GM21390 (cell line): Measurements from ENCODE around the gene KIAA0825.
"Not testable (repeated sequence)": the region's sequence is repeated elsewhere in the genome, so short reads cannot be mapped to it uniquely, and the experiment has no call there.

ENCODE experiments used
- ATAC-seq: cut with Tn5 transposase; IDR thresholded peaks from one replicate; pipeline ENCODE4 v1.9.1; 2021; ENCODE audit not compliant: unreplicated experiment

KIAA0825 gene

DNA sequence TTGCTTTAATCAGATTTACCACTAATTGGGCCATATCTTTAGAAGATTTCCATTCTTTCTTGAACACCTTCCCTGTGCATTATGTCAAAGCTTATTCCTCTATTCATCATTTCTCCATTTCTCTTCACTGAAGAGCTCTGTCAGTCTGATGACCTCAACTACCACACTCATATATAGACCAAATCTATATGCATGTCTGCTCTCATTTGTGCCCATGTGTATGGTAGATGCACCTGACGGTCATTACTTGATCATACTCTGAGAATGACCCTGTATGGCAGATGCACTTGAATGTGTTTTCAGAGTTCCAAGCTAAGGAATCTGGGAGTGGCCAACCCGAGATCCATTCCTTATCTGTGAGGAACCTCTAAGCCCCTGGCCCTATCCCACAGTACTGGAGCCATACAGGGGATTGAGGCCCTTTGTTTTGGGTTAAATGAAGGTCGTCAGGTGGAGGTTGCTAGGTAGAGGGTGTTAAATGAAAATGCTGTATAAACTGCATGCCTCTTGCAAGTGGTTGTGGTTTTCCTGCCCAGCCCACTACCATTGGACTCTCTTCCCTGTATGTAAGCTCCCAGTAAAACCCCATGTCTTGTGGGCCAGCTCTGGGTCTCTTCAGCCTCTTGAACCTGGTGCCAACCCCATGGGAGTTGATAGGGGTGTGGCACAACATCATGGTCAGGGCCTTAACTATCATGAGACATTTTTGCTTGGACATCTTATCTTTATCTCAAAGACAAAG is 229.5 kb downstream of the KIAA0825 start:
- ATAC-seq = no peak

DNA sequence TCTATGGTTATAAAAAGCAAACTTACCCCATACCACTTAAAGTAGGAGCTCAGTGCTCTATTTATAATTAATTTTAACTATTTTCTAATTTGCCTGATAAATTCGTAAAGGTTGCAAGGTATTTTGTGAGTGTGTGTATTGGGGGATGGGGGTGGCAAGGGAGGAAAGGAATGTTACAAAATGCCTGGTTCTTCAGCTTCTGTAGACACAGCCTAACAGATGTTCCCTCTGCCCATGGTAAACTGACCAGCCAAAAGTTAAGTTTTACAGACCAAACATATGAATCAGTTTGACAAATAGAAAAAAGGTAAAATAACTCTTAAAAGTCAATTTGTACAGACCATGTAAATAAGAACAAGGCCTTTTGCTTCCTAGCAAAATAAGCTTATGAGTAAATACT is 232.6 kb downstream of the KIAA0825 start:
- ATAC-seq = no peak

DNA sequence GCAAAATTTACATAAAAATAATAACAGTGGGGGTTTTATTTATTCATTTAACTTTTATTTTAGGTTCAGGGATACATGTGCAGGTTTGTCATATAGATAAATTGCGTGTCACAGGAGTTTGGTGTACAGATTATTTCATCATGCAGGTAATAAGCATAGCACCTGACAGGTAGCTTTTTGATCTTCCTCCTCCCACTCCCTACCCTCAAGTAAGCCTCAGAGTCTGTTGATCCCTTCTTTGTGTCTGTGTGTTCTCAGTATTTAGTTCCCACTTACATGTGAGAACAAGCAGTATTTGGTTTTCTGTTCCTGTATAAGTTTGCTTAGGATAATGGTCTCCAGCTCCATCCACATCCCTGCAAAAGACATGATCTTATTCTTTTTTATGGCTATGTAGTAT is 240.3 kb downstream of the KIAA0825 start:
- ATAC-seq = no peak

DNA sequence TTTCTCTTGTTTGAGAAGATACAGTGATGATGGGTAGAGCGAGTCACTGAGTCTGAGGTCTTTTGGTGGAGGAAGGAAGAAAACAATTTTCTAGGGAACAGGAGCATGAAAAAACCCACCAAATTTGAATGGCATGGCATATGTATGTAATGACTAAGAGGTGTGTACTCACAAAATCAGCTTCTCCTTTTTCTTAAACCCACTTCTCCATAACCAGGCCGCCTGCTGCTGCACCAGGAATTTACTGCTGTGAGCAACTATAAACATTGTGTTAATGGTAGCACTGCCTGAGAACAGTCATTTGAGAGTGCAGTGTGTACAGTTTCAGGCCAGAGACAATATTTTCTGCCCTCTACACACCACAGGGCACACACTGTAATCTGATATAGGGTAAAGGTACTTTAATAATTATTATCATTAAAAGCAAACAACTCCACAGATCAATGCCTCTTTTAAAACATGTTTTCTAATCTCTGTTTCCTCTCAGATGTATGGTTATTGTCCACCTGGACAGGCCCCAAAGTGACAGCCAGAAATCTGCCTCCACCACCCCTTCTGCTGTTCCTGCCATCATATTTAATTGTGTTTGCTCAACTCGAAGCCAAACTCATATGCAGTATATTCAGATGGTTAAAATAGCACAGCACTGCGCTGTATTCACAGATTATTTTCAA is 241.6 kb downstream of the KIAA0825 start:
- no peak for ATAC-seq

DNA sequence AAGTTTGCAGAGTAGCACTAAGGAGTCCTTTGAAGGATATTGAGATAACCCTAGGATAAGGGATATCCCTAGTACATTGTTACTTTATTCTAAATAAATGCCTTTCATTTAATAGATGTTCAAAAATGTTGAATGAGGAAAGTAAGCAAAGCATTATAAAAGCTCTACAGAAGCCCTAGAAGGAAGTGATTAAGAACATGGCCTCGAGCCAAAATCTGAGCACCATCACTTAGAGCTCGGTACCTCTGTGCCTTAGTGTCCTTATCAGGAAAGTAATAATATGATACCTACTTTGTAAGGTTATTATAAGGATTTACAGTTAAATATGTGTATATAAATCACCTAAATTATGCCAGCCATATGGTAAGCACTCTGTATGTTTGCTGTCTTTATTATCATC is 242.6 kb downstream of the KIAA0825 start:
- no peak for ATAC-seq

DNA sequence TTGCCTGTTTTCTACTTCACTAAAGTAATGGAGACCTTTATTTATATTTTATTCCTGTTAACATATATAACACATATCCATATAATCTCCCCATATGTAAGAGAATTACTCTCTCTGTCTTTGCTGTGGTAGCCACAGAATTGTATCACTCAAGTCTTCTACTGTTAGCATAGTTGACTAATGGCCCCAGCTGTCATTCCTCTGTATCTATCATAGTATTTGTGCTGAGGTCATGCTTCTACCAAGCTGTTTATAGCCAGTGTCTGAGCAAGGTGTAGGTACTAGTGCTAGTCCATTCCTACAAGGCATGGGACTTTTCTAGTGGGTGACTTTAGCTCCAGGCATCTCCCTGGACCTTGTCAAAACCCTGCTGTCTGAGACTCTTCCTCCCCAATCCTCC is 244.1 kb downstream of the KIAA0825 start:
- no peak for ATAC-seq

DNA sequence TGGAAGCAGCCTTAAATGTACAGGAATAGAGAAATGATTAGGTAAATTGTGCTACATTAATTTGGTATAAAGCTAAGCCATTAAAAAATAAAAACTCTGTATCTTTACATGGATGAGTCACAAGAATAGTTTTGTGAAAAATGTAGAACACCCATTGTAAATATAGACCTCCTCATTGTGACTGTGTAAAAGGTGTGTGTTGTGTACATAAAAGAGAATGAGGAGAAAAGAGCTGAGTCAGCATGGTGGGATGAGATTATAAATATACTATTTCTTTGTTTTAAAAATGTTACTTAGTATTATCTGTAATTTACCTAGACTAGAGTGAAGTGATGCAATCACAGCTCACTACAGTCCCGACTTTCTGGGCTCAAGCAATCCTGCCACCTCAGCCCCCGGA is 250.5 kb downstream of the KIAA0825 start:
- ATAC-seq = no peak

DNA sequence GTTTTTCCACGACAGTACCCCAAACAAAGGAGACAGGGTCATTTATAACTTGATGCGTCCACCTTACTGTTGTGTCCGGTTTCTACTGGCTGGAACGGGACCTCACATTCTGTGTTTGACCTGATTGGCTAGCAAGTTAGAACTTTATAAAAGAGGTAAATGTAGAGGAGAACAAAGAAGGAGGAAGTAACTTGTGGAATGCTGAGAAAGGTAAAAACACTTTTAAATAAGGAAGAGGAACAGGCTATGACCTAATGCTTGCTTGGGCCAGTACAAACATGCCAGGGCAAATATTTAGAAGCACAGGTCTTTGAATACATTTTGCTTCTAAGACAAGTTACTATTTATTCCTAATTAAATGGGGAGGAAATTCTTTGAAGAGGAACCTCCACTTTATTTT is 251.6 kb downstream of the KIAA0825 start:
- no peak for ATAC-seq

DNA sequence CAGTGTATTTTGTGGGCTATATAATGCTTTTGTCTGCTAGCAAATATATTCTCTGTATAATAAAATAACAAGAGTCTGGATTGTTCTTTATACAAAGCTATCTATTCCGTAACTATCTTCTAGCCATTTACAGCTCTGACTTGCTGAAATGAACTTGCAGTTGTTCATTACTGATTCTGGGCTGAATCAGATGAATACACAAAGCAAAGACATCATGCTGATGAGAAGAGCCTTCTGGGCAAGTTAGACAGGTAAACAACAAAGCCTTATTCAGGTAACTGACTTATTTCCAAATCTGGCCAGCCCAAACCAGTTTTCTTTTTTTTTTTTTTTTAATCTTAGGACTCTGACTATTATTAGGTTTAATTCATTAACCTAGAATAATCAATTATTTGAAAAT is 255.5 kb downstream of the KIAA0825 start:
- ATAC-seq = no peak

DNA sequence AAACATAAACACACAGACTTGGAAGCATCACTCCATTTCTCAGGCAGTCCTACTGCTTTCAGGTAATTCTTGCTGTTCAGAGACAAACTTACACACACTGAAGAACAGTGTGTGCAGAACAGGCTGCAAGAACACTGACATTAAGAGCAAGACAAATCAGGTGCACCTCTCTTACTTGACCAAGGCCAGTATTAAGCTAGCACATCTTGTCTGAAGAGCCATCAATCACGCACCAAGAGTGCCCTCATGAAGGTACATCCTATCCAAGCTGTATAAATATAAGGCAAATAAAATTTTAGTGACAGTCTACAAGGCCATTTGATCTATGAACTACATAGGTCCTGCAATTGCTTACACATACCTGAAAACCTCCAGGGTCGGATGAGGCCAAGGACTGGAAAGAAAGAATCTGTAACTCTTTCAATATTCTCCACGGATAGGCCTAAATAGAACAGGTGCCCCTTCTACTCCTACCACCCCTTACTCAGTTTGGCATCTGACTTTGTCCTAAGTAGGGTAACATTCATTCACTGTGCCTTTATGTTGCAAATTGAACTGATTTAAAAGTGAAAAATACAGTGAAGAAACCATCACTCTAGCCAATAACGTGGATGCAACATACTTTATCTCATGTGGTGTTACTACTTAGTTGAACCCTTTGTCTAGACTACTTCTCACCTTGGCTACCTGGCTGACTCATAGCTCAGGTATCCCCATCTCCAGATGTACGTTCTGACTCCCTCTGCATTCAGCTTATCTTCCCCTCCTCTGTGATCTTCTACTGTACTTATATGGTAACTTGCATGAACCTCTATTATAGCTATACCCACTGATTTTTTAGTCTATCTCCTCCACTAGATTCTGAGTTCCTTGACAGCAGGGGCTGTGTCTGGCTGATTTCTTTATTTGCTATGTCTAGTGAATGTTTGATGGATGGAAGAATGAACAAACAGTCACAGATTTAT is 256.3 kb downstream of the KIAA0825 start:
- ATAC-seq = no peak

DNA sequence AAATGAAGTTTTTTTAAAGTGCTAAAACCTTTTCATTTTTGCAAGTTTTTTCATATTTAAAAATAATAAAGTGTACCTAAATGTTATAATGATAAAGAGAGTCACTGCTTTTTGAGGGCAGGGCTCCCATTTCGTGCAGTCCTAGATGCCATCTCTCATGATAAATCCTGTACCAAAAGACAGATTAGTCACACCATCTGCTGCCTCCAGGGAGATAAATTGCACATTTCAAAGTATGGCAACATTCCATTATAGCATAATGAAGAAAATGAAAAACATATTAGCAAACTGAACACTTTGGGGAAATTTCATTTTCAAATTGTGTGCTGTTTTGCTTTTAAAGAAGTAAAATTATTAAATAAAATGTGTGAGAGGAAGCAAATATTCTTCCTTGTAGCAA is 257.2 kb downstream of the KIAA0825 start:
- no peak for ATAC-seq

DNA sequence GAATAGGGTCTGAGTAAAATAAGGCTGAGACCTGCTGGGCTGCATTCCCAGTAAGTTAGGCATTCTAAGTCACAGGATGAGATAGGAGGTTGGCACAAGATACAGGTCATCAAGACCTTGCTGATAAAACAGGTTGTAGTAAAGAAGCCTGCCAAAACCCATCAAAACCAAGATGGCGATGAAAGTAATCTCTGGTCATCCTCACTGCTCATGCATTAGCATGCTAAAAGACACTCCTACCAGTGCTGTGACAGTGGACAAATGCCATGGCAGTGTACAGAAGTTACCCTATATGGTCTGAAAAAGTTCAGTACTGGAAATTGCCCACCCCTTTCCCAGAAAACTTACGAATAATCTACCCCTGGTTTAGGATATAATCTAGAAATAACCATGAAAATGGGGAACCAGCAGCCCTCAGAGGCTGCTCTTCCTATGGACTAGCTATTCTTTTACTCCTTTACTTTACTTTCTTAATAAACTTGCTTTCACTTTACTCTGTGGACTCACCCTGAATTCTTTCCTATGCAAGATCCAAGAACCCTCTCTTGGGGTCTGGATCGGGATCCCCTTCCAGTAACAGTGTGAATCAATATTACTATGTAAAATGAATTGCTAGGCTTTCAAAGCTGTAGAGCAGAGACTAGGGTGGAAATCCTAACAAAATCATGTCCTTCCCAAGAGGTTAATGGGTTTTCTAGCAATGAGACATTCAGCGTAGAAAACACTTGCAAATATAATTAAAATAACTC is 257.8 kb downstream of the KIAA0825 start:
- no peak for ATAC-seq

DNA sequence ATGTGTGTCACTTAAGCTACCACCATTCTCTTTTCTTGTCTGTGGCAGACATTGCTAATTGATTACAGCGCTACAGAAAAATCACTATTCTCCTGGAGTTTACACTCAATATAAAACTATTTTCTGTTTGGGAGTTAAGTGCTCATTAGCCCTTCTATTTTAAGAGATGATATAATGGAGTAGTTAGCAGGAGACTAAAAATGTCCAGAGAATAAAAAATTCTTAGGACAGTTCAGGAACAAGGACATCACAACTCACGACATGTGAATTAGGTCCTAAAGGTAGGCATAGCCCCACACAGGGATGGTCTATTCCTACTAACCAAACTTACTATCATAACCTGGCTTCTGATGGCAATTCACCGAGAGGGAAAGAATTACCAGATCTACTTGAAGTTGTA is 258.5 kb downstream of the KIAA0825 start:
- ATAC-seq = no peak

DNA sequence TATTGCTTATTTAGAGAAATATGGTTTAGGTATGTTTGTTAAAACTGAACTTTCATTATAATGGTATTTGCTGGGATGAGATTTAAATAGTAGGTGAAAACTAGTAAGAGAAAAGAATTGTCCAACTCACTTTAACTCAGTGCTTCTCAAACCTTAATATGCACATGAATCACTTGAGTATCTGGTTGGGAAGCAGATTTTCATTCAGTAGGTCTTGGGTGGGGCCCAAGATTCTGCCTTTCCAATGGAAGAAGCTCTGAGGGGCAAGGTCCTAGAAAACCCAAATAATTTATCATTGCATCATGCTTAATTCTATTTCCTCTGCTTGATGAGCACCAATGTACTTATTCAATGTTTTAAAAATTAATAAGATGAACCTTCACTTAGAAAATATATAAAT is 262.6 kb downstream of the KIAA0825 start:
- no peak for ATAC-seq

DNA sequence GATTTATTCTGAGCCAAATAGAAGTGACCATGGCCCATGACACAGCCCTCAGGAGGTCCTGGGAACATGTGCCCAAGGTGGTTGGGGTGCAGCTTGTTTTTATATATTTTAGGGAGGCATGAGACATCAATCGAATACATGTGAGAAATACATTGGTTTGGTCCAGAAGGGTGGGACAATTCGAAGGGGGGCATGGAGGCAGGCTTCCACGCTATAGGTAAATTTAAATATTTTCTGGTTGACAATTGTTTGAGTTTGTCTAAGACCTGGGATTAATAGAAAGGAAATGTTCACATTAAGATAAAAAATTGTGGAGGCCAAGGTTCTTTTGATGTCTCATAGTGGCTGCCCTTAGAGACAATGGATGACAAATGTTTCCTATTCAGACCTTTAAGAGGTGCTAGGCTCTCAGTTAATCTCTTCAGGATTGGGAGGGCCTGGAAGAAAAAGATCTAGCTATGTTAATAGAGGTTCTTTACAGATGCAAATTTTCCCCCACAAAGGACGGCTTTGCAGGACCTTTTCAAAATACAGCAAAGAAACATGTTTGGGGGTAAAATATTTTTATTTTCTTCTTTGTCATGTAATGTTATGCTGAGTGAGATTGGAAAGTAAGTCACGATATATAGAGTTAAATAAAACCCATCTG is 263.4 kb downstream of the KIAA0825 start:
- ATAC-seq = not testable (repeated sequence)

DNA sequence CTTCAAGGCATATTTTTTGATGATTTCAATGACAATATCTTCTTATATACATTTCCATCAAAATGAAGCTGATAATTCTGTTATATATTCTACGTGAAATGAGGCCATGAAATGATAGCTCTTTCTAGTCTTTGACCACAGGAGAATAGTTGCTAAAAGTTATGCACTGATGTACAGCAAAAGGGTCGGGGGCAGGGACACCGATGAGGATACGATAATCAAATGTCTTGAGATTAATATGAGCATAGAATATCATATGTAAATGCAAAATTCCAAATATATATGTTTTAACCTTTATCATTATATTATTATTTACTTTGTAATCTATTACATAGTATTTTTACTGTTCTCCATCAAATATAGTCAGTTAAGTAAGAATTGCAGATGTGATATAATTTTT is 264.8 kb downstream of the KIAA0825 start:
- no peak for ATAC-seq

DNA sequence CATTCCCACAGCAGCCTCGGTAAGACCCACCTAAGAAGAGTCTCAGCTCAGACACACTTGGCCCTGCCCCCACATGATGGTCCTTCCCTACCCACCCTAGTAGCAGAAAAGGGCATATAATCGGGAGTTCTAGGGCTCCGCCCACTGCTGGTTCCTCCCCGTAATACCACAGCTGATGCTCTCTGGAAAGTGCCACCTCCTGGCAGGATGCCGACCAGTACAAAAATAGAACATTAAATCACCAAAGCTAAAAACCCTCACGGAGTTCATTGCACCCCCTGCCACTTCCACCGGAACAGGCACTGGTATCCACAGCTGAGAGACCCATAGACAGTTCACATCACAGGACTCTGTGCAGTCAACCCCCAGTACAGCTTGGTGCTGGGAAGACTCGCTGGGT is 271.3 kb downstream of the KIAA0825 start:
- ATAC-seq = no peak

DNA sequence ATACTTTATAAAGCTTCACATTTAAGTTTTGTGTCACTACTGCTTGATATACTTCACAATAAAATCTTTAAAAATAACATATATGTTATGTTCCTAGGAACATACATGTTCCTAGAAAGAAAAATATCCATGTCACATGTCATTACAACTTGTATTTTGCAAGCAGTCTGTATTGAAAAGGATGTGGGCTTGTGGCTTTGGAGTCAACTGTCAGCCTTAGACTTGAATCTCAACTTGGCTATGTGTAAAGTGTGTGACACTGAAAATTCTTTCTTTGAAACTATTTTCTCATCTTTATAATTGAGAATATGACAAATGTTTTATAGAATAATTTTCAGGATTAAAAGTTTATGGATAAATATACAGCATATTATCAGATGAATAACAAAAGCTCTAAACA is 273.1 kb downstream of the KIAA0825 start:
- ATAC-seq = no peak

DNA sequence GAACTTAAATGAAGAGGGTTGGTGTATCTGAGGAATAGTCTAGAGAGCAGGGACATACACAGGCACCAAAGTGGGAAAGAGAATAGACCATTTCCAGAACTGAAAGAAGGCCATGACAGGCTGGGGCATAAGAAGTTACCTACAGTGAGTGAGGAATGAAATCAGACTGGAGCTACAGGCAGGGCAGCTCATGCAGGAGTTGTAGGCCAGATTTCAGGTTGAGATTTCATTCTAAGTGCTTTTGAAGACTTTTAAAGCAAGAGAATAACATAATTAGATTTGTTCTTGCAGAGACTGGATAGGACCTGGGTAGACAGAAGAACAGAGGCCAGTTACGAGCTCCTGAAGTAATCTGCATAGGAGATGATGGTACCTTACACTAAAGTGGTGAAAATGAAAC is 280.8 kb downstream of the KIAA0825 start:
- ATAC-seq = no peak

DNA sequence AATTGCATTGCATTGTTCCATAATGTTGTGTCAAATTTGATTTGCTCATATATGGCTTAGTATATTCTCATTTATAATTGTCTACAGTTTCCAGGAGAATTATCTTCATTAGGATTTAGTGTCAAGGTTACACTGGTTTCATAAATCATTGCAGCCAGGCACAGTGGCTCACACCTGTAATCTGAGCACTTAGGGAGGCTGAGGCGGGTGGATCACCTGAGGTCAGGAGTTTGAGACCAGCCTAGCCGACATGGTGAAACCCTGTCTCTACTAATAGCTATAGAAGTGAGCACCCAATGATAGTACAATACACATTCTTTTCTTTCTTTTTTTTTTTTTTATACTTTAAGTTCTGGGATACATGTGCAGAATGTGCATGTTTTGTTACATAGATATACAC is 282.5 kb downstream of the KIAA0825 start:
- ATAC-seq = no peak
